Transverse colon (tissue), 4 donors: ENCODE data around the gene AGPS. TPM values are rescaled to one million over a fixed set of nuclear protein-coding genes. Genes with fewer than 3 reads are reported as not detected.
"Not testable (repeated sequence)": the region's sequence is repeated elsewhere in the genome, so short reads cannot be mapped to it uniquely, and the experiment has no call there.

Experiments
- DNase-seq: peaks from one replicate; pipeline ENCODE4 v3.0.0-alpha.2; 2019
- H3K27ac ChIP-seq, 4 donors: fragments of 200-600 bp; sonication (generic); 2 replicates each; pipeline ENCODE4 v1.5.1; 2016 to 2018; ENCODE audit warnings: inconsistent platforms in 4 of 4
- H3K27me3 ChIP-seq: fragments of 200-600 bp; sonication (generic); 2 replicates; pipeline ENCODE4 v1.5.1; 2017; ENCODE audit warnings: inconsistent platforms
- H3K36me3 ChIP-seq, 4 donors: fragments of 200-600 bp; sonication (generic); 2 replicates each; pipeline ENCODE4 v1.5.1; 2017 to 2019; ENCODE audit warnings: inconsistent platforms in 4 of 4
- H3K4me1 ChIP-seq, 4 donors: fragments of 200-600 bp; sonication (generic); 2 replicates each; pipeline ENCODE4 v1.5.1; 2017 to 2020; ENCODE audit warnings: inconsistent platforms in 4 of 4
- H3K4me3 ChIP-seq, 4 donors: fragments of 200-600 bp; sonication (generic); 1 replicate in 1 of 4; 2 replicates in 3 of 4; pipeline versions ENCODE4 v1.5.1 to v1.6.1; 2017 to 2019; ENCODE audit warnings: inconsistent platforms in 4 of 4
- H3K9me3 ChIP-seq, 2 donors: fragments of 200-600 bp; sonication (generic); 2 replicates each; pipeline ENCODE4 v1.5.1; 2017 to 2019; ENCODE audit warnings: inconsistent platforms in 2 of 2
- EP300 ChIP-seq: sonication (generic); formaldehyde crosslinking; IDR thresholded peaks from one replicate; pipeline ENCODE4 v1.6.1; 2017; ENCODE audit warnings: antibody characterized with exemption, low read depth
- POLR2A ChIP-seq: fragments of 450-650 bp; IDR thresholded peaks from one replicate; pipeline ENCODE4 v1.6.1; 2016; ENCODE audit warnings: antibody characterized with exemption, mild to moderate bottlenecking, moderate library complexity
- POLR2AphosphoS5 ChIP-seq, 3 donors: sonication (generic); formaldehyde crosslinking; IDR thresholded peaks; one replicate each; pipeline ENCODE4 v1.6.1; 2016; ENCODE audit warnings: antibody characterized with exemption in 3 of 3
- WGBS, 2 donors: methylation state at CpG; one replicate each; pipeline ENCODE4 v1.1.5; 2018; ENCODE audit warnings: low coverage in 1 of 2; 5-methylcytosine and 5-hydroxymethylcytosine counted together
- in situ Hi-C, 4 donors: fragments of 200-750 bp; cut with MboI; loops; one replicate each; pipeline versions ENCODE4 v1.15.0 to v1.15.1; 2017; ENCODE audit warnings: low sequenced_read_pairs in 3 of 4, low pct_ligation_motif_present in 1 of 4, low pct_unique_long_range_greater_than_20kb in 1 of 4
- intact Hi-C: fragments of 100-400 bp; cut with DNase I; formaldehyde crosslinking; loops from one replicate; pipeline ENCODE4 v1.15.1; 2023; ENCODE audit warnings: low total_unique reads
- total RNA-seq, 4 donors: library from RNA; depleted of rRNA; stranded (reverse); fragments of >200 nt; gene quantifications; one replicate each; pipeline ENCODE4 v1.1.0, GENCODE V29; 2016
- TF ChIP-seq, protein P1 (sequence below), 5 experiments: fragments of 200-600 bp in 3 of 5; fragments of 450-650 bp in 2 of 5; sonication (generic) in 3 of 5; IDR thresholded peaks; 1 replicate in 2 of 5; 2 replicates in 3 of 5; pipeline ENCODE4 v1.5.1; 2016 to 2017; ENCODE audit warnings: antibody characterized with exemption in 5 of 5, inconsistent platforms in 3 of 5, mild to moderate bottlenecking in 2 of 5, moderate library complexity in 1 of 5

AGPS gene
- total RNA-seq, 4 donors from 2014 or later = 15.0 to 81.6 (median 58.1) TPM

DNA sequence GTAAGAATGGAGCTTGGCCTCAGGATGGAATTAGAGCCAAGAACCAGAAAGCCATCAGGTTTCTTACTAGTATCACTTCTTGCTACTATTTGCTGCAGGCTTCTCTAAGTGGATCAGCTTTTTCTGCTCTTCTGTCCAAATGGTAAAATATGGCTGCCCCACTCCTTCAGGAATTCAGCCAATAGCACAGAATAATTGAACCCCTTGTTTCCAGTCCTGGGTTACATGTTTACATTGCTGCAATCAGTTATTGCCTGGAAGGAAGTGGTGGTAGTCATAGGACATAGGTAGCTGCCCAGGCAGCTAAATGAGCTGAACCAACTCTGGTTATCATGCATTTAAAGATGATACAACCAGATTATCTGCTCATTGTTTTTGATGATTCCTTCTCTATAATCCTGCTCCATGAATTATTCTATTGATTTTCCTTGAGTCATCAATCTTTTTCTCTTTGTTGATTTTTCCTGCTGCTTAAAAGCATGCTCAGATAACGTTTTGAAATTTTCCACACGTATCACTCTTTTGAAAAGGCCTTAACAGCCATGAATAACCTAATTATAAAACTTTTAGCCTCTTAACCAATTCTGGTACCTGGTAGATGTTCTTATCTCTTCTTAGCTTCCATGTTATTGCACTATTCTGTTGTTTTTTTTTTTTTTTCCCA lies 12.6 kb downstream of the AGPS start:
- DNase-seq = no peak
- Histone ChIP-seq H3K4me1 (peaks cover 7 to 28% (median 14%) of the 10 kb centered on the region in 4 donors), H3K27ac (no peak overlapping the region), H3K4me3 (no peak overlapping the region), H3K27me3 (no peaks in the 10 kb centered on the region), H3K9me3 (no peaks in the 10 kb centered on the region), H3K36me3 (no peaks in the 10 kb centered on the region)
- 79 to 81% methylated on average over 2 of the region's 2 CpGs for WGBS, 2 donors
- intact Hi-C loops = no loop called here
- TF ChIP-seq POLR2AphosphoS5 (IDR thresholded peaks at IDR 0.05) (no peak), EP300 (no peak), POLR2A (no peak)
- TF ChIP-seq, protein P1, sequence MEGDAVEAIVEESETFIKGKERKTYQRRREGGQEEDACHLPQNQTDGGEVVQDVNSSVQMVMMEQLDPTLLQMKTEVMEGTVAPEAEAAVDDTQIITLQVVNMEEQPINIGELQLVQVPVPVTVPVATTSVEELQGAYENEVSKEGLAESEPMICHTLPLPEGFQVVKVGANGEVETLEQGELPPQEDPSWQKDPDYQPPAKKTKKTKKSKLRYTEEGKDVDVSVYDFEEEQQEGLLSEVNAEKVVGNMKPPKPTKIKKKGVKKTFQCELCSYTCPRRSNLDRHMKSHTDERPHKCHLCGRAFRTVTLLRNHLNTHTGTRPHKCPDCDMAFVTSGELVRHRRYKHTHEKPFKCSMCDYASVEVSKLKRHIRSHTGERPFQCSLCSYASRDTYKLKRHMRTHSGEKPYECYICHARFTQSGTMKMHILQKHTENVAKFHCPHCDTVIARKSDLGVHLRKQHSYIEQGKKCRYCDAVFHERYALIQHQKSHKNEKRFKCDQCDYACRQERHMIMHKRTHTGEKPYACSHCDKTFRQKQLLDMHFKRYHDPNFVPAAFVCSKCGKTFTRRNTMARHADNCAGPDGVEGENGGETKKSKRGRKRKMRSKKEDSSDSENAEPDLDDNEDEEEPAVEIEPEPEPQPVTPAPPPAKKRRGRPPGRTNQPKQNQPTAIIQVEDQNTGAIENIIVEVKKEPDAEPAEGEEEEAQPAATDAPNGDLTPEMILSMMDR (IDR thresholded peaks at IDR 0.05) = no peak
- in situ Hi-C loops = no loop called here

DNA sequence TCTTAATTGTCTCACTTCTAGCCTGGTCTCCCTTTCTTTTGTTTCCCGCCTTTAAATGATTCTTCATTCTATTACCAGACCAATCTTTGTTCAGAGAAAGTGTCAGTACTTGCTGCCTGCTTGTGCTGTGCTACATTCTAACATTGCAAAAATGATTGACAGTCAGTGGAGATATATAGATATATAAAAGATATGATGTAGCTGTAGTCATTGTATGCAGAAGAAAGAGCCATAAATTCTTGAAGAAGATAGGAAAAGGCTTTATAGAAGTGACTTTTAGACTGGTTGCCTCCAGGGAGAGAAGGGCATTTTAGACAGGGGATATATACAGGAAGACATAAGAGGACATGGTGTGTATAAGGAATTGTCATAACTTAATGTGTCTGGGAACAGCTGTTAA lies 13.6 kb downstream of the AGPS start:
- Histone ChIP-seq H3K9me3 (no peaks in the 10 kb centered on the region), H3K4me3 (no peak overlapping the region), H3K4me1 (peaks cover 7 to 23% (median 12%) of the 10 kb centered on the region in 4 donors), H3K36me3 (no peaks in the 10 kb centered on the region), H3K27me3 (no peaks in the 10 kb centered on the region), H3K27ac (no peak overlapping the region)
- DNase-seq = no peak
- WGBS, 2 donors = 100% methylated on average over 1 of the region's 1 CpG
- in situ Hi-C loops (no loop called here), intact Hi-C loops (no loop called here)
- no peak for TF ChIP-seq POLR2A
- TF ChIP-seq EP300 = no peak
- no peak for TF ChIP-seq POLR2AphosphoS5 (IDR thresholded peaks at IDR 0.05)
- TF ChIP-seq, protein P1 (IDR thresholded peaks at IDR 0.05) = no peak

DNA sequence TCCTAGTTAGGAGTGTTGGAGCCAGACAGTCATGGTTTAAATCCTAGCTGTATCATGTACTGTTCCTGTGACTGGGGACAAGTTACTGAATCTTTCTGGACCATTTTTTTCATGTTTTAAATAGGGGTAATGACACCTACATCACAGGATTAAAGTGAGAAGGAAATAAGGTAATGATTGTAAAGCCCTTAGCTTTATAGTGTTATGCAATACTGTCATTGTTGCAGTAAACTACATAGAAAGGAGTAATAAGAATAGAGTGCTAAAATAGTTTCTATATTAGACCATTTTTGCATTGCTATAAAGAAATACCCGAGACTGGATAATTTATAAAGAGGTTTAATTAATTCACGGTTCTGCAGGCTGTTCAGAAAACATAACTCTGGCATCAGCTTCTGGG lies 14.5 kb downstream of the AGPS start:
- no peak for DNase-seq
- in situ Hi-C loops = no loop called here
- H3K36me3 ChIP-seq = no peaks in the 10 kb centered on the region
- H3K9me3 ChIP-seq = no peaks in the 10 kb centered on the region
- no peak overlapping the region for H3K27ac ChIP-seq
- 85 to 94% methylated on average over 2 of the region's 2 CpGs for WGBS, 2 donors
- H3K4me1 ChIP-seq = peaks cover 7 to 23% (median 12%) of the 10 kb centered on the region in 4 donors
- TF ChIP-seq EP300 = no peak
- TF ChIP-seq, protein P1 (IDR thresholded peaks at IDR 0.05) = no peak
- TF ChIP-seq POLR2AphosphoS5 (IDR thresholded peaks at IDR 0.05) = no peak
- no peak for TF ChIP-seq POLR2A
- no peak overlapping the region for H3K4me3 ChIP-seq
- intact Hi-C loops = no loop called here
- H3K27me3 ChIP-seq = no peaks in the 10 kb centered on the region

DNA sequence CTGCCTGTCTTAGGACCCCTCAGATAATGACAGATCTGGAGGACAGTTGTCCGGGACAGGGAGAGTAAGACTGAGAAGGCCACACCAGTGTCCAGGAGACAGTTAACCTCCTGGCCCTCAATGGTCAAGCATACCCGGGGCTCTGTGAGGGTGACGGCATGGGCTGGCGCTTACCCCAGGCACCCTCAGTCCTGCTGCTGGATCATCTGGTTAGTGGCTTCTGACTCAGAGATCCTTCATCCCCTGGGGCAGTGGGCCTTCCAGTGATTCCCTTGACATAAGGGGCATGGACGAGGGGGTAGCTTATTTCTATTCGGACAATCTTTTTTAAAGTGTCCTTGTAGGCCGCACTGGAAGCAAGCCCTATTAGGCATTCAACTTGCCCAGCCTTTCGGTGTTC lies 18.1 kb downstream of the AGPS start:
- DNase-seq, H3K27ac ChIP-seq, H3K36me3 ChIP-seq, H3K27me3 ChIP-seq, H3K9me3 ChIP-seq, H3K4me3 ChIP-seq: not testable (repeated sequence)
- in situ Hi-C loops = loop anchor here in 2 of 4 donors (5.0 to 10.0 kb wide), 3 partner anchors 73 to 246 kb away; no protein-coding TSS in a partner anchor
- peaks cover 5 to 15% (median 7%) of the 10 kb centered on the region in 4 donors for H3K4me1 ChIP-seq
- 96 to 100% methylated on average over 2 to 8 of the region's 8 CpGs for WGBS, 2 donors
- intact Hi-C loops = loop anchor here (10.0 kb wide), 2 partner anchors 76 to 246 kb away; no protein-coding TSS in a partner anchor
